Measurements from ENCODE around the gene SH2D2A.

The SH2D2A gene

DNA sequence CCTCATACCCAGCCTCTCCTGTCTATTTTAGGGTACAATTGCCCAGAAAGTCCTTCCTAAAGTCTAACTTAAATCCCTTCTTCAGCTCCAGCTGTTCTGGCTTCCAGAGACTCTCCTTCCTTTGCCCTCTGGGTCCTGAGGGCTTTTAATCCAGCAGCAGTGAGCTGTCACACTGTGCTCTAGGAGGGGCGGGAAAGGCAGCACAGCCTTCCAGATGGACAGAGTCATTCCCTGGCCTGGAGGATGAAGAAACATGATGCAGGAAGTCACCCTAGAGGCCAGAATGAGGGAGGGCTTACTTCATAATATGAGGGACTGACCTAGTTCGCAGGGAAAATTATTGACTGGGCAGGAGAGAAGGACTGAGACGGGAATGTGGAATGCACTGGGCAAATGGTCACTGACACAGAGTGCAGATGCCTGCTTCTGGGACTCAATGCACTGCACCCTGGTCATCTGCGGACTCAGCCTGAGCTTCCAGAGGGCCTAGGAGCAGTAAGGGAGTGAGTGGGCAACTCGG, 1.3 kb downstream of the SH2D2A start:
- peaks cover 4% of the 10 kb centered on the region for H3K4me1 ChIP-seq (ENCODE audit: control insufficient read depth, low read depth, low read length)
- no peak overlapping the region for H3K27ac ChIP-seq (ENCODE audit: low read length)
- H3K27me3 ChIP-seq (ENCODE audit: control insufficient read depth, insufficient read depth, low read length): peaks cover 38% of the 10 kb centered on the region
- H3K36me3 ChIP-seq (ENCODE audit: control insufficient read depth, low read depth, low read length): no peaks in the 10 kb centered on the region
- no peak overlapping the region for H3K9ac ChIP-seq (ENCODE audit: low read length)
- H3K9me3 ChIP-seq (ENCODE audit: control insufficient read depth, low read depth, low read length): no peaks in the 10 kb centered on the region
- H3K4me3 ChIP-seq (ENCODE audit: low read length): no peak overlapping the region

DNA sequence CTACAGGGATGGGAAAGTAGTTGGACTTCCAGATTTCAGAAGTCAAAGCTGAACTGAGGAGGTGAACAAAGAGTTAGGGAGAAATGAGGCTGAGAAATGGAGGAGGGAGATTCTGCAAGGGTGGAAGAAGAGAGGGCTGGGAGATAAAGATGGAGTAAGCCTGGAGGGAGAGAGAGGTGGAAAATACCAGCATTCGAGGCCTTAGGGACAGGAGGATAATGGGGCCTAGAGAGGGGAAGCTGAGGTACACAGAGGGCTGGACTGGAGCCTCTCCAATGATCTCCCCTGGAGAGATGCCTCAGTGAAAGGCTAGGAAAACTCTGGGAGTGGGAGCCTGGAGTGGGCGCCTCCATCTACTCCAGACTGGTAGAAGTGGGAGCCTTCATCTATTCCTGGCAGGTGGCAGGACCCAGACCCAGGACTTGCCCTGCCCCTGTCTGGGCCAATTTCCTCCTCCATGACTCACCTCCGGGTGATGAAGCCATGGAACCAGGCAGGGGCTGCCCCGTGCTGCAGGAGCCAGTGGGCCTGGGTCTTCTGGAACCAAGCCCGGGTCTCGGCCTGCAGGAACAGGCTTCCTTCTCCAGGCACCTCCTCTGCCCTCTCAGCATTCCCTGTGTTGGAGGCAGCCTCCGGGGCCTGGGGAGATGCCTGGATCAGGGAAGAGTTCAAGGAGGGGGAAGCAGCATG, 1.9 kb downstream of the SH2D2A start:
- Histone ChIP-seq H3K27me3 (ENCODE audit: control insufficient read depth, insufficient read depth, low read length) (peaks cover 38% of the 10 kb centered on the region), H3K9ac (ENCODE audit: low read length) (no peak overlapping the region), H3K9me3 (ENCODE audit: control insufficient read depth, low read depth, low read length) (no peaks in the 10 kb centered on the region), H3K36me3 (ENCODE audit: control insufficient read depth, low read depth, low read length) (no peaks in the 10 kb centered on the region), H3K4me1 (ENCODE audit: control insufficient read depth, low read depth, low read length) (peaks cover 4% of the 10 kb centered on the region), H3K4me3 (ENCODE audit: low read length) (peak overlapping the region; percentile 54), H3K27ac (ENCODE audit: low read length) (no peak overlapping the region)

DNA sequence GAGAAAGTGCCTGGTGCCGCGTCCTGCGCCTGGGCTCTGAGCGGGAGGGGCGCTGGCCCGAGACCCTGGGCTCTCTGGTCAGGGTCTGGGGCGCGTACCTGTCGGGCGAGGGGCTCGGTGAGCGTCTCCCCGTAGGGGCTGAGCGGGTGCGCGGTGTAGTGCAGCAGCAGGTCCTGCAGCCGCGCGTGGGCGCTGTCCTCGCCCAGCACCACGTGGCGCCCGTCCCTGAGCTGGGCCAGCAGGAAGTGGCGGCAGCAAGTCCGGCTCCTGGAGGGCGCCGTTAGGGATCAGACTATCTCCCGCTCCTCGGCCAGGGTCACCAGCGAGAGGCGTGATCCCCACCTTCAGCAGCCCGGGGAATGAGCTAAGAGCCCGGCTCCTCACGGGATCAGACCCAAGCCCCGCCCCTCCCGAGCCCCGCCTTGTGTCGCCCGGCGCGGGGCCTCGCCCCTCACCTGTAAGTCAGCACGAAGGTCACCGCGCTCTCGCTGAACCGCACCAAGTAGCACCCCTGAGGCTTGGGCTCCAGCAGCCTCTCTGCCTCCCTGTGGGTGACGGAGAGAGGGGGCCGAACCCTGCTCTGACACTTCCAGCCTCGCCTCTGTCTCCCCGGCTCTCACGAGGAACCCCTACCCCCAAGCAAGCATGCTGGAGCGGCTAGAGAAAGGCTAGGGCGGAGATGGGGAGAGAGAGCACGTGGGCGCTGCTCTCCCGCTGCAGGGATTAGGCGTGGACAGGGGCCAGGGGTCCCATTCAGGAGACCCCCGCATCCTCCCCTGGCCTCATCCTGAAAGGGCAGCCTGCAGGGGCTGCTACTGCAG, 2.7 kb downstream of the SH2D2A start:
- Histone ChIP-seq H3K27ac (ENCODE audit: low read length) (no peak overlapping the region), H3K36me3 (ENCODE audit: control insufficient read depth, low read depth, low read length) (no peaks in the 10 kb centered on the region), H3K4me3 (ENCODE audit: low read length) (peak overlapping the region; percentile 54), H3K9ac (ENCODE audit: low read length) (peak overlapping the region; percentile 52), H3K4me1 (ENCODE audit: control insufficient read depth, low read depth, low read length) (peaks cover 4% of the 10 kb centered on the region), H3K9me3 (ENCODE audit: control insufficient read depth, low read depth, low read length) (no peaks in the 10 kb centered on the region), H3K27me3 (ENCODE audit: control insufficient read depth, insufficient read depth, low read length) (peaks cover 38% of the 10 kb centered on the region)

- Histone ChIP-seq H3K4me1 (ENCODE audit: control insufficient read depth, low read depth, low read length) (peaks cover 4% of the 10 kb centered on the region), H3K4me3 (ENCODE audit: low read length) (peak overlapping the region; percentile 54), H3K9me3 (ENCODE audit: control insufficient read depth, low read depth, low read length) (no peaks in the 10 kb centered on the region), H3K27ac (ENCODE audit: low read length) (no peak overlapping the region), H3K27me3 (ENCODE audit: control insufficient read depth, insufficient read depth, low read length) (peaks cover 38% of the 10 kb centered on the region), H3K36me3 (ENCODE audit: control insufficient read depth, low read depth, low read length) (no peaks in the 10 kb centered on the region), H3K9ac (ENCODE audit: low read length) (peak overlapping the region; percentile 52)
Measured at GRCh38 chr1:156813298-156813697, 3.4 kb downstream of the SH2D2A start.

GRCh38 chr1:156812293-156812990, 4.2 kb downstream of the SH2D2A start:
- Histone ChIP-seq H3K27ac (ENCODE audit: low read length) (no peak overlapping the region), H3K9me3 (ENCODE audit: control insufficient read depth, low read depth, low read length) (no peaks in the 10 kb centered on the region), H3K27me3 (ENCODE audit: control insufficient read depth, insufficient read depth, low read length) (peaks cover 38% of the 10 kb centered on the region), H3K9ac (ENCODE audit: low read length) (no peak overlapping the region), H3K4me3 (ENCODE audit: low read length) (no peak overlapping the region), H3K4me1 (ENCODE audit: control insufficient read depth, low read depth, low read length) (peaks cover 4% of the 10 kb centered on the region), H3K36me3 (ENCODE audit: control insufficient read depth, low read depth, low read length) (no peaks in the 10 kb centered on the region)

GRCh38 chr1:156811168-156811567, 5.5 kb downstream of the SH2D2A start:
- Histone ChIP-seq H3K27ac (ENCODE audit: low read length) (no peak overlapping the region), H3K9ac (ENCODE audit: low read length) (no peak overlapping the region), H3K27me3 (ENCODE audit: control insufficient read depth, insufficient read depth, low read length) (peaks cover 36% of the 10 kb centered on the region), H3K4me1 (ENCODE audit: control insufficient read depth, low read depth, low read length) (peaks cover 4% of the 10 kb centered on the region), H3K4me3 (ENCODE audit: low read length) (no peak overlapping the region), H3K9me3 (ENCODE audit: control insufficient read depth, low read depth, low read length) (no peaks in the 10 kb centered on the region), H3K36me3 (ENCODE audit: control insufficient read depth, low read depth, low read length) (no peaks in the 10 kb centered on the region)

- Histone ChIP-seq H3K36me3 (ENCODE audit: control insufficient read depth, low read depth, low read length) (no peaks in the 10 kb centered on the region), H3K4me1 (ENCODE audit: control insufficient read depth, low read depth, low read length) (peaks cover 4% of the 10 kb centered on the region), H3K4me3 (ENCODE audit: low read length) (no peak overlapping the region), H3K9me3 (ENCODE audit: control insufficient read depth, low read depth, low read length) (no peaks in the 10 kb centered on the region), H3K27me3 (ENCODE audit: control insufficient read depth, insufficient read depth, low read length) (peaks cover 24% of the 10 kb centered on the region), H3K27ac (ENCODE audit: low read length) (no peak overlapping the region), H3K9ac (ENCODE audit: low read length) (no peak overlapping the region)
Measured at GRCh38 chr1:156809711-156810366, 6.8 kb downstream of the SH2D2A start.

DNA sequence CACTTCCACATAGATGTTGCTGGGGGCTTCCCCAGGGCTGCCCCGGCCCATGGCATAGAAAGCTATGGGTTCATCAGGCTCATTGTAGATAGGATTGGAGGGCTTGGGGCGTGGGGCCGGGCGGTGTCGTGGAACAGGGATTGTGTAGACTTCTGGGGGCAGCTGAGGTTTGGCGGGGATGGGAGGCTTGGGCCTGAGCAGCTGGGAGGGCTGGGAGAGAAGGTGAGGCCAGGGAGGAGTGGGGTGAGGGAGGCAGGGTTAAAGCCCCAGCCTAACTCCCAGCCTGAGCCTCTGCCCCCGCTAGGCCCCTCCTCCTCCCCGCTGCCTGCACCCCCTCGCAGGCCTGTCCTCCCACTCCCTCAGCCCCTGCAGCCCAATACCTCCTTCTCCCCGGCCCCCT, 7.4 kb downstream of the SH2D2A start:
- Histone ChIP-seq H3K9me3 (ENCODE audit: control insufficient read depth, low read depth, low read length) (no peaks in the 10 kb centered on the region), H3K27me3 (ENCODE audit: control insufficient read depth, insufficient read depth, low read length) (peaks cover 18% of the 10 kb centered on the region), H3K4me1 (ENCODE audit: control insufficient read depth, low read depth, low read length) (peaks cover 4% of the 10 kb centered on the region), H3K9ac (ENCODE audit: low read length) (no peak overlapping the region), H3K36me3 (ENCODE audit: control insufficient read depth, low read depth, low read length) (no peaks in the 10 kb centered on the region), H3K27ac (ENCODE audit: low read length) (no peak overlapping the region), H3K4me3 (ENCODE audit: low read length) (no peak overlapping the region)

- Histone ChIP-seq H3K9ac (ENCODE audit: low read length) (no peak overlapping the region), H3K4me3 (ENCODE audit: low read length) (no peak overlapping the region), H3K36me3 (ENCODE audit: control insufficient read depth, low read depth, low read length) (no peaks in the 10 kb centered on the region), H3K27ac (ENCODE audit: low read length) (no peak overlapping the region), H3K9me3 (ENCODE audit: control insufficient read depth, low read depth, low read length) (no peaks in the 10 kb centered on the region), H3K27me3 (ENCODE audit: control insufficient read depth, insufficient read depth, low read length) (peaks cover 11% of the 10 kb centered on the region), H3K4me1 (ENCODE audit: control insufficient read depth, low read depth, low read length) (peaks cover 3% of the 10 kb centered on the region)
Measured at GRCh38 chr1:156808186-156809030, 8.2 kb downstream of the SH2D2A start.

GRCh38 chr1:156807627-156808026, 9.0 kb downstream of the SH2D2A start:
- Histone ChIP-seq H3K27me3 (ENCODE audit: control insufficient read depth, insufficient read depth, low read length) (peaks cover 4% of the 10 kb centered on the region), H3K27ac (ENCODE audit: low read length) (no peak overlapping the region), H3K36me3 (ENCODE audit: control insufficient read depth, low read depth, low read length) (no peaks in the 10 kb centered on the region), H3K9ac (ENCODE audit: low read length) (no peak overlapping the region), H3K9me3 (ENCODE audit: control insufficient read depth, low read depth, low read length) (no peaks in the 10 kb centered on the region), H3K4me1 (ENCODE audit: control insufficient read depth, low read depth, low read length) (no peaks in the 10 kb centered on the region), H3K4me3 (ENCODE audit: low read length) (no peak overlapping the region)

All from iPS-18a (cell line).